Peyer's patch (tissue), 4 donors: ENCODE results near the gene CXorf58. TPM values are rescaled to one million over a fixed set of nuclear protein-coding genes. Genes with fewer than 3 reads are reported as not detected.
A peak's percentile ranks its signal among the peaks of the same experiment; 100 is the strongest.
"Not testable (repeated sequence)": the region's sequence is repeated elsewhere in the genome, so short reads cannot be mapped to it uniquely, and the experiment has no call there.

ENCODE experiments used
- DNase-seq, 3 donors: peaks; one replicate each; pipeline ENCODE4 v3.0.0-alpha.2; 2017 to 2019
- H3K27ac ChIP-seq, 4 donors: fragments of 200-600 bp; sonication (generic); one replicate each; pipeline ENCODE4 v1.5.1; 2016 to 2019
- H3K27me3 ChIP-seq, 2 donors: fragments of 200-600 bp; sonication (generic); one replicate each; pipeline ENCODE4 v1.5.1; 2019
- H3K36me3 ChIP-seq, 3 donors: fragments of 200-600 bp; sonication (generic); one replicate each; pipeline ENCODE4 v1.5.1; 2016 to 2019
- H3K4me1 ChIP-seq, 4 donors: fragments of 200-600 bp; sonication (generic); one replicate each; pipeline ENCODE4 v1.5.1; 2016 to 2019
- H3K4me3 ChIP-seq, 4 donors: fragments of 200-600 bp; sonication (generic); 1 replicate in 3 of 4; 2 replicates in 1 of 4; pipeline ENCODE4 v1.5.1; 2016 to 2019; ENCODE audit warnings: mild to moderate bottlenecking in 1 of 4
- H3K9me3 ChIP-seq, 4 donors: fragments of 200-600 bp; sonication (generic); one replicate each; pipeline ENCODE4 v1.5.1; 2016 to 2019; ENCODE audit warnings: mild to moderate bottlenecking in 1 of 4
- POLR2A ChIP-seq, 2 donors: fragments of 450-650 bp; IDR thresholded peaks; one replicate each; pipeline ENCODE4 v1.5.1; 2017; ENCODE audit warnings: antibody characterized with exemption in 2 of 2, mild to moderate bottlenecking in 2 of 2, moderate library complexity in 2 of 2
- total RNA-seq, 4 donors: library from RNA; depleted of rRNA; stranded (reverse); fragments of >200 nt; gene quantifications; one replicate each; pipeline ENCODE4 v1.1.0, GENCODE V29; 2016
- TF ChIP-seq, protein P1 (sequence below), 6 experiments: fragments of 450-650 bp in 4 of 6; fragments of 200-600 bp in 2 of 6; sonication (generic) in 1 of 6; IDR thresholded peaks; one replicate each; pipeline ENCODE4 v1.5.1; 2017 to 2019; ENCODE audit warnings: antibody characterized with exemption in 6 of 6, mild to moderate bottlenecking in 3 of 6, moderate library complexity in 1 of 6

Gene CXorf58
- under 1 TPM in 1 of 4 donors, not detected in 3; 0.53 TPM for total RNA-seq

DNA sequence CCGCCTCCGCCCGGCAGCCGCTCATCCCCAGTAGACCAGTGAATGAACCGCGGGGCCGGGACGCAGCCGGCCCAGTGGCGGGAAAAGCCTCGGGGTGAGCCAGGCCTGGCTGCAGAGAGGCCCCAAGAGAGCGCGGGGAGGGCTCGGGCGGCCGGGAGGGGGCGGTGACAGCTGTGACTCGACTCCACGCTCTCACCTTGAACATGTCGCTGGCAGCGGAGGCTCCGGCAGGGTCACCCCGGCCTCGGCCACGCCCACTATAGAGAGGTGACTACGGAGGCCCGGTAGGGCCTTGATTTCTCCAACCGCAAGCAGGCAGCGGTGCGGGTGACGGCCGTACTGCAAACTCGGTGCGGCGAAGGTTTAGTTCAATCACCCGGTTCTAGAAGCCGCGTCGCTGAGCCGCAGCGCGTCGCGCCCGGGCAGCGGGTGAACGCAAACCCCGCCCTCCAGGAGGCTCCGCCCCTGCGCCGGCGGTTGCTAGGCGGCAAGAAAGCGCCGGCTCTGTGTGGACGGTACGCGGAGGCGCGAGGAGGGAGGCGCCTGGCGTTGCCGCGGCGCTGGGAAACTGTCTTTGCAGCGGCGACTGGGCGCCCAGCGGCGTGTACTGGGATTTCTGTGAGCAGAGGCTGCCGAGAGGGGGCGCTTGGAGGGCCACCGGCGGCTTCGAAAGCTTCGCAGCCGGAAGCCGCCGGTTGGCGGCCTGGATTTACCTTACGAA is at the start of gene CXorf58, which contains the start of gene APOO:
Gene CXorf58, plus strand, starts transcription at position 509 of the 721 bp plus-strand sequence. CDS start 2,297 bp downstream, outside the sequence.
Gene APOO, minus strand, starts transcription at position 441 of the 721 bp plus-strand sequence. Its CDS starts 236 bp downstream, at position 205.
- Histone ChIP-seq H3K4me1 (no peaks in the 10 kb centered on the region), H3K4me3 (peak within 1 kb of the TSS; percentile 47 to 73 (median 57)), H3K36me3 (no peaks in the 10 kb centered on the region), H3K27me3 (no peaks in the 10 kb centered on the region), H3K9me3 (no peaks in the 10 kb centered on the region), H3K27ac (peak within 1 kb of the TSS; percentile 82 to 93 (median 86))
- TF ChIP-seq, protein P1, sequence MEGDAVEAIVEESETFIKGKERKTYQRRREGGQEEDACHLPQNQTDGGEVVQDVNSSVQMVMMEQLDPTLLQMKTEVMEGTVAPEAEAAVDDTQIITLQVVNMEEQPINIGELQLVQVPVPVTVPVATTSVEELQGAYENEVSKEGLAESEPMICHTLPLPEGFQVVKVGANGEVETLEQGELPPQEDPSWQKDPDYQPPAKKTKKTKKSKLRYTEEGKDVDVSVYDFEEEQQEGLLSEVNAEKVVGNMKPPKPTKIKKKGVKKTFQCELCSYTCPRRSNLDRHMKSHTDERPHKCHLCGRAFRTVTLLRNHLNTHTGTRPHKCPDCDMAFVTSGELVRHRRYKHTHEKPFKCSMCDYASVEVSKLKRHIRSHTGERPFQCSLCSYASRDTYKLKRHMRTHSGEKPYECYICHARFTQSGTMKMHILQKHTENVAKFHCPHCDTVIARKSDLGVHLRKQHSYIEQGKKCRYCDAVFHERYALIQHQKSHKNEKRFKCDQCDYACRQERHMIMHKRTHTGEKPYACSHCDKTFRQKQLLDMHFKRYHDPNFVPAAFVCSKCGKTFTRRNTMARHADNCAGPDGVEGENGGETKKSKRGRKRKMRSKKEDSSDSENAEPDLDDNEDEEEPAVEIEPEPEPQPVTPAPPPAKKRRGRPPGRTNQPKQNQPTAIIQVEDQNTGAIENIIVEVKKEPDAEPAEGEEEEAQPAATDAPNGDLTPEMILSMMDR (IDR thresholded peaks at IDR 0.05), result peak; percentile 64 to 94 (median 86)
- peak; percentile 17 to 50 for TF ChIP-seq POLR2A (IDR thresholded peaks at IDR 0.05)
- peak; percentile 88 to 96 (median 92) for DNase-seq

GRCh38 chrX:23859238-23859637 is 48.6 kb upstream of the CXorf58 start:
- not testable (repeated sequence) for H3K4me3 ChIP-seq, H3K4me1 ChIP-seq, H3K27me3 ChIP-seq, H3K27ac ChIP-seq, H3K9me3 ChIP-seq, H3K36me3 ChIP-seq, DNase-seq

- H3K4me3 ChIP-seq, result no peak overlapping the region
- H3K27me3 ChIP-seq, result no peaks in the 10 kb centered on the region
- no peaks in the 10 kb centered on the region for H3K9me3 ChIP-seq
- no peak overlapping the region for H3K27ac ChIP-seq
- H3K4me1 ChIP-seq, result no peaks in the 10 kb centered on the region
- TF ChIP-seq, protein P1 (IDR thresholded peaks at IDR 0.05), result no peak
- no peak for TF ChIP-seq POLR2A (IDR thresholded peaks at IDR 0.05)
- DNase-seq, result no peak
- H3K36me3 ChIP-seq, result no peaks in the 10 kb centered on the region
Observed at GRCh38 chrX:23861215-23861896, 46.5 kb upstream of the CXorf58 start.

DNA sequence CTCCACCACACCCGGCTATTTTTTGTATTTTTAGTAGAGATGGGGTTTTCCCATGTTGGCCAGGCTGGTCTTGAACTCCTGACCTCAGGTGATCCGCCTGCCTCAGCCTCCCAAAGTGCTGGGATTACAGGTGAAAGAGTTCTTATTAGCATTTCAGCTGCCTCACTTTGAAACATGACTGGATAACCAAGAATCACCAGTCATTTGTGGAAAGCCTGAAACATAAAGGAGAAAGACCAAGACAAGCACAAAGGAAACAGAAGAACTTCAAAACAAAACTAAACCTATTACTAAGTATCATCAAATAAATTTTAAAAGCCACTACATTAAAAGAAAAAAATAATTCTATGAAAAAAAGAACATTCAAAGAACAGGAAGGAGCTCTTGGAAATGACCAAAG is 45.9 kb upstream of the CXorf58 start:
- not testable (repeated sequence) for H3K4me1 ChIP-seq, H3K4me3 ChIP-seq

DNA sequence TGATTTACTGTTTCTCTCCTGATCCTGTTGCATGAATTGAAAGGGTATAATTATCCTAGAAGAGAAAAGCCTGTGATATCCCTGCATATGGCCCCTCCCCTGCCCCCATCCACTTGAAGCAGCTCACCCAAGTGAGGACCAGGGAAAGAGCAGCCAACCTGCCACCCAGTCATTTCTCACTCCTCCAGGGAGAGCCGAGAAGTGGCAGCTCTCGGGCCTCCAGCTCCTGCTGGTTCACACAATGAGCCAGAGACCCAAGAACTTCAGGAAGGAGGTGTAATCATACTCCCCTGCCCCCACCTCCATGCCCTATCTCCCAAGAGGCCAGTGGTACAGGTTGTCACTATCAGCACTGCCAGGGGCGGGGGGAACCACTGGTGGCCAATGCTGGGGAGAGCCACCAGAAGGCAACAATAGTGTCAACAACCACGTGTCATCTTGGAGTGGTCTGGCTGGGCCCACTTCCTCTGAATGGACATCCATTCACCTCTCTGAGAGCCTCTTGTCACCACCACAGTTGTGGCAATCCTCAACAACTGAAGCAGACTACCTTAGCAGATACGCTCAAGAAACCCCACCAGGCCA is 43.0 kb upstream of the CXorf58 start:
- Histone ChIP-seq H3K9me3 (no peaks in the 10 kb centered on the region), H3K36me3 (no peaks in the 10 kb centered on the region), H3K4me3 (no peak overlapping the region), H3K27ac (no peak overlapping the region), H3K27me3 (no peaks in the 10 kb centered on the region), H3K4me1 (no peaks in the 10 kb centered on the region)
- TF ChIP-seq, protein P1 (IDR thresholded peaks at IDR 0.05), result no peak
- TF ChIP-seq POLR2A (IDR thresholded peaks at IDR 0.05), result no peak
- no peak for DNase-seq

More for the DNA sequence above, 45.9 kb upstream of the CXorf58 start:
- not testable (repeated sequence) for H3K9me3 ChIP-seq, DNase-seq, H3K36me3 ChIP-seq, H3K27ac ChIP-seq, H3K27me3 ChIP-seq

DNA sequence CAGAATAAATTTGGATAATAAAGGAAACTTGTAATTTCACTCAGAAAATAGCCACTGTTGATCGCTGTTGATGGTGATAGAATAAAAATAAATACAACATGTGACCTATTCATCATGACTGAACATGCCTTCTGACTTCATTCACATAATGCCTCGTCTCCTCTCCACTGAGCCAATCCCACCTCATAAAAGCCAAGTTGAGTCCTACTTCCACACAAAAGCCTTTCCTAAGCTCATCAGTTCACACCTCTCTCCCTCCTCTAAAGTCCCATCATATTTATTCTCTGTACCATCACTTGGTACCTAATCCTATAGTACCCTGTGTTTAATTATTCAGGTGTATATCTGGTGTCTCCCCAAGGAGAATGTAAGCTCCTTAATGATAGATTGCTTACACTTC is 37.8 kb upstream of the CXorf58 start:
- no peak for TF ChIP-seq POLR2A (IDR thresholded peaks at IDR 0.05)
- TF ChIP-seq, protein P1 (IDR thresholded peaks at IDR 0.05), result no peak
- H3K36me3 ChIP-seq, result no peaks in the 10 kb centered on the region
- H3K4me1 ChIP-seq, result no peaks in the 10 kb centered on the region
- H3K27me3 ChIP-seq, result no peaks in the 10 kb centered on the region
- H3K4me3 ChIP-seq, result no peak overlapping the region
- no peak overlapping the region for H3K27ac ChIP-seq
- no peaks in the 10 kb centered on the region for H3K9me3 ChIP-seq
- DNase-seq, result no peak
